Peyer's patch (tissue), 4 donors: ENCODE data around the gene GLB1L.

Source experiments
- POLR2A ChIP-seq, 2 donors: fragments of 450-650 bp; IDR thresholded peaks; one replicate each; pipeline ENCODE4 v1.5.1; 2017; ENCODE audit warnings: antibody characterized with exemption in 2 of 2, mild to moderate bottlenecking in 2 of 2, moderate library complexity in 2 of 2
- TF ChIP-seq, protein P1 (sequence below), 6 experiments: fragments of 450-650 bp in 4 of 6; fragments of 200-600 bp in 2 of 6; sonication (generic) in 1 of 6; IDR thresholded peaks; one replicate each; pipeline ENCODE4 v1.5.1; 2017 to 2019; ENCODE audit warnings: antibody characterized with exemption in 6 of 6, mild to moderate bottlenecking in 3 of 6, moderate library complexity in 1 of 6

DNA sequence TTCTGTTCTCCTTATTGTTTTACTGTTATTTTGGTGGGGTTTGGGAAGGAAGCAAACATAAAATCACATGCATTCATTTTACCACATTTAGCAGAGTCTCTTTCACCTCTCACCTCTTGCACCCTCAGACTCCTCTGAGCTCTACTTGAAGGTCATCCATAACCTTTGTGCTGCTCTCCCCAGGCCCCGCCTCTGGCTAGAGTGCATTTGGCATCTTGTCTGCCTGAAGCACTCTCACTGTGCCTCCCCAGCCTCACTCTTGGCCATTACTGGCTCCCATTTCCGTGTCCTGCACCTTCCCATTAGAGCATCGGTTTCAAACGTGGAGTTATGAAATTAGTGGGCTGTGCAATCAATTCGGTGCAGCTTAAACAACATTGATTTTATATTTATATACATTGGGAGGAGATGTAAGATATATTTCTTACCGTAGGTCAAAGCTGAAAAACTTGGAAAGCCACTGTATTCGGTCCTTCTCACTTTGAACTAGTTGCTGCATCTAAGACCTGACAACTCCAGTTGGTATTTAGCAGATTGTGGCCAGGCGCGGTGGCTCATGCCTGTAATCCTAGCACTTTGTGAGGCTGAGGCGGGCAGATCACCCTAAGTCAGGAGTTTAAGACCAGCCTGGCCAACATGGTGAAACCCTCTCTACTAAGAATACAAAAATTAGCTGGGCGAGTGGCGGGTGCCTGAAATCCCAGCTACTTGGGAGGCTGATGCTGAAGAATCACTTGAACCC, 45.6 kb downstream of the GLB1L start:
- TF ChIP-seq, protein P1, sequence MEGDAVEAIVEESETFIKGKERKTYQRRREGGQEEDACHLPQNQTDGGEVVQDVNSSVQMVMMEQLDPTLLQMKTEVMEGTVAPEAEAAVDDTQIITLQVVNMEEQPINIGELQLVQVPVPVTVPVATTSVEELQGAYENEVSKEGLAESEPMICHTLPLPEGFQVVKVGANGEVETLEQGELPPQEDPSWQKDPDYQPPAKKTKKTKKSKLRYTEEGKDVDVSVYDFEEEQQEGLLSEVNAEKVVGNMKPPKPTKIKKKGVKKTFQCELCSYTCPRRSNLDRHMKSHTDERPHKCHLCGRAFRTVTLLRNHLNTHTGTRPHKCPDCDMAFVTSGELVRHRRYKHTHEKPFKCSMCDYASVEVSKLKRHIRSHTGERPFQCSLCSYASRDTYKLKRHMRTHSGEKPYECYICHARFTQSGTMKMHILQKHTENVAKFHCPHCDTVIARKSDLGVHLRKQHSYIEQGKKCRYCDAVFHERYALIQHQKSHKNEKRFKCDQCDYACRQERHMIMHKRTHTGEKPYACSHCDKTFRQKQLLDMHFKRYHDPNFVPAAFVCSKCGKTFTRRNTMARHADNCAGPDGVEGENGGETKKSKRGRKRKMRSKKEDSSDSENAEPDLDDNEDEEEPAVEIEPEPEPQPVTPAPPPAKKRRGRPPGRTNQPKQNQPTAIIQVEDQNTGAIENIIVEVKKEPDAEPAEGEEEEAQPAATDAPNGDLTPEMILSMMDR (IDR thresholded peaks at IDR 0.05), result no peak
- TF ChIP-seq POLR2A (IDR thresholded peaks at IDR 0.05), result no peak
